Measurements from ENCODE around the gene OGDH. TPM values are rescaled to one million over a fixed set of nuclear protein-coding genes. Genes with fewer than 3 reads are reported as not detected.
A peak's percentile ranks its signal among the peaks of the same experiment; 100 is the strongest.

OGDH gene
- total and polyA plus RNA-seq, 2 of the 13 experiments (the other 11 are each of a cell fraction or from before 2014, with no cell fraction given): 17.4 to 25.4 TPM

GRCh38 chr7:44712012-44712411 lies 105.6 kb downstream of the OGDH start (continued):
- TF ChIP-seq ZNF263 (CRISPR knock-in tag; IDR thresholded peaks at IDR 0.05): no peak
- no peak for TF ChIP-seq HNF4G (IDR thresholded peaks at IDR 0.05; ENCODE audit: borderline replicate concordance, low read depth, low read length)
- TF ChIP-seq HNF4G (CRISPR knock-in tag; IDR thresholded peaks at IDR 0.05; ENCODE audit: borderline replicate concordance, low read depth): no peak
- TF ChIP-seq CEBPB (IDR thresholded peaks at IDR 0.05; ENCODE audit: borderline replicate concordance, low read depth, low read length): peak; percentile 57; the same call in 1 of the 2 replicates
- no peak for TF ChIP-seq NR2F6 (IDR thresholded peaks at IDR 0.05)
- peak; percentile 39 for TF ChIP-seq NR2F6 (CRISPR knock-in tag; IDR thresholded peaks at IDR 0.05)
- TF ChIP-seq IKZF5 (CRISPR knock-in tag; IDR thresholded peaks at IDR 0.05): peak; percentile 48; the same call in 1 of the 2 replicates
- TF ChIP-seq ZNF547 (CRISPR knock-in tag; IDR thresholded peaks at IDR 0.05): no peak
- no peak for TF ChIP-seq ZNF563 (CRISPR knock-in tag; IDR thresholded peaks at IDR 0.05)
- TF ChIP-seq ZEB1 (IDR thresholded peaks at IDR 0.05; ENCODE audit: insufficient replicate concordance, low read depth): peak; percentile 82
- TF ChIP-seq TAF1 (CRISPR knock-in tag; IDR thresholded peaks at IDR 0.05): no peak
- TF ChIP-seq CEBPG (CRISPR knock-in tag; IDR thresholded peaks at IDR 0.05): peak; percentile 62
- TF ChIP-seq TEAD3 (CRISPR knock-in tag; optimal IDR thresholded peaks at IDR 0.05; ENCODE audit: borderline replicate concordance): peak; percentile 83
- TF ChIP-seq ZNF331 (CRISPR knock-in tag; IDR thresholded peaks at IDR 0.05): peak; percentile 18; the same call in 1 of the 2 replicates
- TF ChIP-seq KLF6 (CRISPR knock-in tag; IDR thresholded peaks at IDR 0.05): no peak
- TF ChIP-seq MAFK (conservative IDR thresholded peaks at IDR 0.05 in 1 of 2, IDR thresholded peaks at IDR 0.05 in 1 of 2; ENCODE audit: low read length in 2 of 2): peak in 1 of 2 experiments; percentile 57; a peak in 2 of 4 replicates
- TF ChIP-seq HDAC1 (CRISPR knock-in tag; IDR thresholded peaks at IDR 0.05): 0 out of 2 replicates have a peak, but pooled peaks have one; percentile 28
- peak; percentile 59; the same call in 1 of the 2 replicates for TF ChIP-seq FOXA3 (CRISPR knock-in tag; IDR thresholded peaks at IDR 0.05)
- TF ChIP-seq MXD1 (CRISPR knock-in tag; IDR thresholded peaks at IDR 0.05): peak; percentile 29; the same call in 1 of the 2 replicates
- no peak for TF ChIP-seq ZNF503 (CRISPR knock-in tag; IDR thresholded peaks at IDR 0.05)
- no peak for TF ChIP-seq HIC2 (CRISPR knock-in tag; IDR thresholded peaks at IDR 0.05; ENCODE audit: low read depth)
- no peak for TF ChIP-seq RAD21 (CRISPR knock-in tag; IDR thresholded peaks at IDR 0.05)
- peak; percentile 69 for TF ChIP-seq FOSL2 (CRISPR knock-in tag; IDR thresholded peaks at IDR 0.05)
- TF ChIP-seq TBX3 (IDR thresholded peaks at IDR 0.05; ENCODE audit: borderline replicate concordance): peak; percentile 65; the same call in 1 of the 2 replicates
- TF ChIP-seq EP300 (IDR thresholded peaks at IDR 0.05; ENCODE audit: low read depth in 2 of 2, low read length in 2 of 2): peak in 1 of 2 experiments; percentile 26; a peak in 1 of 4 replicates
- TF ChIP-seq EP300 (CRISPR knock-in tag; IDR thresholded peaks at IDR 0.05; ENCODE audit: borderline replicate concordance): no peak
- TF ChIP-seq TEF (CRISPR knock-in tag; IDR thresholded peaks at IDR 0.05): no peak
- no peak for TF ChIP-seq MEIS2 (CRISPR knock-in tag; IDR thresholded peaks at IDR 0.05)
